ENCODE data around the gene TMEM266. TPM values are rescaled to one million over a fixed set of nuclear protein-coding genes. Genes with fewer than 3 reads are reported as not detected.
A peak's percentile ranks its signal among the peaks of the same experiment; 100 is the strongest.

The TMEM266 gene
- total RNA-seq, 4 donors from 2014 or later: 1.4 to 3.1 (median 2.3) TPM

DNA sequence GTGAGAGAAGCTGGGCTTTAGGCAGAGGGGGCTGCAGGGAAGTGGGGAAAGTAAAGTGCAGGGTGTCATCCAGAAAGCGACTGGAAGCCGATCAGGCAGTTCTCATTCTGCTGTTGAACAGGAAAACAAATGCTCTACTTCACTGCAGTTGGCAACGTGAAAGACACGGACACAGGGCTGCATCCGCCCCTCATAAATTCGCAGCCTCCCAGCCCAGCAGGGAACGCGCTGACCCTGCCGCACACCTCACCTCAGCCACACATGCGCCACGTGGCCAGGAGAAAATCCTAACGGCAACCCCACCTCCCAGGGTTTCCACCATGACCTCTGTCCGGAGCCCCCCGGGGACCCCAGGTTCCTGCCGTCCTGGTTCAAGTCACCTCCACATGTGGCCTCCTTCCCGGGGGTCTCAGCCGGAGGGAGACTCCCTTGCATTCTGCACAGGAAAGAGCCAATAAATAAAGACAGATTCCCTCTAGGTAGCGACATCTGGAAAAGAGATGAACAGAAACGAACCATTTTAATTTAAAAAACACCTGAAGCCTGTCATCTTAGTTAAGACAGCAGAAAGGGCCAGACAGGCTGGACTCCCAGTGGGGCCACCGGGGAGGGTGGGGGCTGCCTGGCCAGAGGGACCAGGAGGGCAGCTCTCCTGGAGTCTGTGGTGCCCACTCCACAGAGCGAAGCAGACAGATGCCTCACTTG, 118.7 kb downstream of the TMEM266 start:
- peak overlapping the region; percentile 81 for H3K27ac ChIP-seq
- TF ChIP-seq, protein P1, sequence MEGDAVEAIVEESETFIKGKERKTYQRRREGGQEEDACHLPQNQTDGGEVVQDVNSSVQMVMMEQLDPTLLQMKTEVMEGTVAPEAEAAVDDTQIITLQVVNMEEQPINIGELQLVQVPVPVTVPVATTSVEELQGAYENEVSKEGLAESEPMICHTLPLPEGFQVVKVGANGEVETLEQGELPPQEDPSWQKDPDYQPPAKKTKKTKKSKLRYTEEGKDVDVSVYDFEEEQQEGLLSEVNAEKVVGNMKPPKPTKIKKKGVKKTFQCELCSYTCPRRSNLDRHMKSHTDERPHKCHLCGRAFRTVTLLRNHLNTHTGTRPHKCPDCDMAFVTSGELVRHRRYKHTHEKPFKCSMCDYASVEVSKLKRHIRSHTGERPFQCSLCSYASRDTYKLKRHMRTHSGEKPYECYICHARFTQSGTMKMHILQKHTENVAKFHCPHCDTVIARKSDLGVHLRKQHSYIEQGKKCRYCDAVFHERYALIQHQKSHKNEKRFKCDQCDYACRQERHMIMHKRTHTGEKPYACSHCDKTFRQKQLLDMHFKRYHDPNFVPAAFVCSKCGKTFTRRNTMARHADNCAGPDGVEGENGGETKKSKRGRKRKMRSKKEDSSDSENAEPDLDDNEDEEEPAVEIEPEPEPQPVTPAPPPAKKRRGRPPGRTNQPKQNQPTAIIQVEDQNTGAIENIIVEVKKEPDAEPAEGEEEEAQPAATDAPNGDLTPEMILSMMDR (IDR thresholded peaks at IDR 0.05): no peak
- TF ChIP-seq POLR2AphosphoS5 (IDR thresholded peaks at IDR 0.05) (no peak), EP300 (IDR thresholded peaks at IDR 0.05) (no peak), POLR2A (IDR thresholded peaks at IDR 0.05) (no peak)
- 45% methylated on average over 21 of the region's 21 CpGs for WGBS
- no peaks in the 10 kb centered on the region for H3K9me3 ChIP-seq
- no peak for DNase-seq (ENCODE audit: low spot score in 2 of 2)
- H3K27me3 ChIP-seq: no peaks in the 10 kb centered on the region
- peaks cover 19% of the 10 kb centered on the region for H3K4me1 ChIP-seq
- H3K4me3 ChIP-seq: peak overlapping the region; percentile 18
- no peaks in the 10 kb centered on the region for H3K36me3 ChIP-seq

DNA sequence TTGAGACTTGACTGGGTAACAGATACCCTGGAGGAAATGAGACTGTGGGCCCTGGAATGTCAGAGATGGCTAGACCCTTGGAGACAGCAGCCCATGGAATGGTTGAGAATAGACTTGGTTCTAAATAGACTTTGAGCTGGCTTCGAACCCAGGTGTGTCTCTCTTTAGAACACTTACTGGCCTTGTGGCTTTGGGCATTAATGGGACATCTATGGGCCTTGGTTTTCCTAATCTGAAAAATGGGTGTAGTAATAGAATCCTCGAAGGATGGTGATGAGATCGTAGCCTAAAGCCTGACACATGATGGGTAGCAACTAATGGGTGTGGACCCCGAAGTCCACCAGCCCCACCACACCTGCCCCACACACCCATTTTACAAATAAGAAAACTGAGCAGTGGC, 119.2 kb downstream of the TMEM266 start:
- no peak for TF ChIP-seq POLR2A (IDR thresholded peaks at IDR 0.05)
- no peak for TF ChIP-seq POLR2AphosphoS5 (IDR thresholded peaks at IDR 0.05)
- TF ChIP-seq, protein P1 (IDR thresholded peaks at IDR 0.05): no peak
- TF ChIP-seq EP300 (IDR thresholded peaks at IDR 0.05): no peak
- DNase-seq (ENCODE audit: low spot score in 2 of 2): no peak
- Histone ChIP-seq H3K9me3 (no peaks in the 10 kb centered on the region), H3K27ac (peak overlapping the region; percentile 81), H3K27me3 (no peaks in the 10 kb centered on the region), H3K4me3 (no peak overlapping the region), H3K36me3 (no peaks in the 10 kb centered on the region), H3K4me1 (peaks cover 21% of the 10 kb centered on the region)
- WGBS: 90% methylated on average over 4 of the region's 4 CpGs

DNA sequence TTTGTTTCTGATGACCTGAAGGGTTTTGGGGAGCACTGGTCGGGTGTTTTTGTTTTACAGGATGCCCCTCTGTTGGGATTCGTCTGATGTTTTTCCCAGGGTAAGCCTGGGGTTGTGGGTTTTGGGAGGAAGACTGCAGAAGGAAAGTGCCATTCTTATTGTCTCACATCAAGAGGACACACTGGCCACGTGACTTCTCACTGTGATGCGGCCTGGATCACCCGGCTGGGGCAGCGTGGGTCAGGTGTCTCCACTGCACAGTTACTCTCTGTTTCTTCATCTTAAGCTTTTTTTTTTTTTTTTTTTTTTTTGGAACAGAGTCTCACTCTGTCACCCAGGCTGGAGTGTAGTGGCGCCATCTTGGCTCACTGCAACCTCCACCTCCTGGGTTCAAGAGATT, 120.5 kb downstream of the TMEM266 start:
- no peaks in the 10 kb centered on the region for H3K9me3 ChIP-seq
- no peaks in the 10 kb centered on the region for H3K36me3 ChIP-seq
- WGBS: 93% methylated on average over 7 of the region's 7 CpGs
- peak overlapping the region; percentile 81 for H3K27ac ChIP-seq
- no peak for DNase-seq (ENCODE audit: low spot score in 2 of 2)
- no peak overlapping the region for H3K4me3 ChIP-seq
- no peak for TF ChIP-seq POLR2A (IDR thresholded peaks at IDR 0.05)
- TF ChIP-seq, protein P1 (IDR thresholded peaks at IDR 0.05): no peak
- TF ChIP-seq POLR2AphosphoS5 (IDR thresholded peaks at IDR 0.05): no peak
- no peak for TF ChIP-seq EP300 (IDR thresholded peaks at IDR 0.05)
- H3K4me1 ChIP-seq: peaks cover 32% of the 10 kb centered on the region
- H3K27me3 ChIP-seq: no peaks in the 10 kb centered on the region

DNA sequence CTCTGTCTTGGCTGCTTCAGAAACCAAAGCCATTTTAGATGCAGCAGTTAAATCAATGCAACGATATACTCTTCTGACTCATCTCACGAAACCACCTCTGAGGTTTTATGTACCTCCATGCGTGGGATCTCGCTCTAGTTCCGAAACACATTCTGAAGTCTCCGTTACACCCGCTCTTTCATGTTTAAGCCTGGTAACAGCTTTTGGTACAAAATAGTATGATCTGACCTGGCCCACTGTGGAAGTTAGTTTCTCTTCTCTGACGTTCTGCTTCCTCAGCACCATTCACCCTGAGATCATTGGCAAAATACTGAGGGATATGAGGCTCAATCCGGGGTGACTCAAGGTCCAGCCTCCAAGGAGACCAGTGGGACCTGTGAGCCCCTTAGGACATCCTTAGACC, 121.9 kb downstream of the TMEM266 start:
- no peak for TF ChIP-seq POLR2A (IDR thresholded peaks at IDR 0.05)
- TF ChIP-seq EP300 (IDR thresholded peaks at IDR 0.05): no peak
- no peaks in the 10 kb centered on the region for H3K27me3 ChIP-seq
- no peaks in the 10 kb centered on the region for H3K36me3 ChIP-seq
- no peak overlapping the region for H3K4me3 ChIP-seq
- no peak for DNase-seq (ENCODE audit: low spot score in 2 of 2)
- WGBS: 95% methylated on average over 9 of the region's 9 CpGs
- peak overlapping the region; percentile 62 for H3K27ac ChIP-seq
- H3K4me1 ChIP-seq: peaks cover 35% of the 10 kb centered on the region
- no peaks in the 10 kb centered on the region for H3K9me3 ChIP-seq

DNA sequence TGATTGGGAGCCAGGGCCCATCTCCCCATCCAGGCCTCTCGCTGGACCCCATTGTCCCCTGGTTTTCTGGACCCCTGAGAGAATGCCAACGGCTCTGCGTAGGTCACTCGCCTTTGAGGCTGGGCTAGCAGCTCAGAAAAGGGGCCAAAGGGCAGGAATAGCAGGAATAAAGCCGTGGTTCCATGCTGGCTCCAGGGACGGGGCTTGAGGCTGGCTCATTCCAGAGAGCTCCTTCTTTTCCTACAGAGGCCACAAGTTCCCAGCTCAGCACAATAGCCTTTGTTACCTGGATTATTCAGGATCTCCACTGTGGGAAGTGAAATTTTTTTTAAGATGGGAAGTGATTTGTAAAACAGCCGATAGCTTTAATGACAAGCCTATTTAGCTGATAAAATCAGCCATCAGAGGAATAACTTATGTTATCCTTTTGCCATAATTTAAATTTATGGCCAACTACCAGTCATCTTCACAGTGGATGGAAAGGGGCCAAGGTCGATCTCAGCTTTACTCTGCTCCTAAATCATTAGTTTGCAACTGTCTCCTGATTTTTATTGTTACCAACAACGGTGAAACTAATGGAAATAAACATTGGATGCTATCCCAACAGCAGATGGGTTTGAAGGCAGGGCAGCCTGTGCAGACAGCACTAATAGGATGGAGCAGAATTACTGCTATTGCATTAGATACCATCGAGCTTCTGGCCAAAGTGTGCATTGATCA, 124.3 kb downstream of the TMEM266 start:
- Histone ChIP-seq H3K4me3 (no peak overlapping the region), H3K4me1 (peaks cover 18% of the 10 kb centered on the region), H3K27ac (no peak overlapping the region), H3K27me3 (no peaks in the 10 kb centered on the region), H3K9me3 (no peaks in the 10 kb centered on the region), H3K36me3 (no peaks in the 10 kb centered on the region)
- TF ChIP-seq, protein P1 (IDR thresholded peaks at IDR 0.05): no peak
- TF ChIP-seq POLR2A (IDR thresholded peaks at IDR 0.05) (no peak), POLR2AphosphoS5 (IDR thresholded peaks at IDR 0.05) (no peak), EP300 (IDR thresholded peaks at IDR 0.05) (no peak)
- no peak for DNase-seq (ENCODE audit: low spot score in 2 of 2)
- 55% methylated on average over 10 of the region's 10 CpGs for WGBS

All from suprapubic skin (tissue), 4 donors.